Endothelial cell of umbilical vein (primary cell): Measurements from ENCODE around the gene SMAD6. TPM values are rescaled to one million over a fixed set of nuclear protein-coding genes. Genes with fewer than 3 reads are reported as not detected.

Source experiments
- BruUV-seq: library from RNA; stranded (reverse); fragments of 400-500 nt; replicated peaks from 2 replicates; lab custom pipeline; 2021; lab: Mats Ljungman, UMichigan
- CTCF ChIA-PET: fragments of 300-600, 350-600 bp; sonication (Branson Sonifier 250); formaldehyde crosslinking; loops from one replicate; lab custom pipeline; 2021; ENCODE audit warnings: antibody characterized with exemption, inconsistent platforms; lab: Charles Lee
- POLR2A ChIA-PET: fragments of 300-600, 350-600 bp; sonication (Branson Sonifier 250); formaldehyde crosslinking; loops from one replicate; lab custom pipeline; 2021; ENCODE audit warnings: antibody characterized with exemption, inconsistent platforms; lab: Charles Lee
- DNase-seq: peaks from one replicate; pipeline ENCODE4 v3.0.0-alpha.2; 2011; ENCODE audit warnings: low read depth, low spot score
- FAIRE-seq: peaks from 2 replicates; lab custom pipeline; 2011; peaks lifted over from hg19 to GRCh38; lab: Jason Lieb, UNC
- H2AFZ ChIP-seq: 2 replicates; pipeline ENCODE4 v1.6.0; 2012; ENCODE audit warnings: low read depth, low read length, control low read depth, inconsistent platforms
- H3K27ac ChIP-seq: 2 replicates; pipeline ENCODE4 v1.5.1; 2011; ENCODE audit warnings: low read depth, mild to moderate bottlenecking, control low read depth, low read length, moderate library complexity; ENCODE audit not compliant: insufficient read depth
- H3K27me3 ChIP-seq, 2 experiments: 2 replicates each; pipeline versions ENCODE4 v1.6.0 to v1.6.1; 2011; ENCODE audit warnings: low read length in 2 of 2, mixed read lengths in 1 of 2; ENCODE audit not compliant: control insufficient read depth in 2 of 2, insufficient read depth in 2 of 2
- H3K36me3 ChIP-seq, 2 experiments: 2 replicates in 1 of 2; 3 replicates in 1 of 2; pipeline ENCODE4 v1.5.1; 2011; ENCODE audit warnings: low read length in 2 of 2, mild to moderate bottlenecking in 1 of 2, moderate library complexity in 1 of 2; ENCODE audit not compliant: control insufficient read depth in 2 of 2, insufficient read depth in 2 of 2; ENCODE audit errors: extremely low read depth in 1 of 2
- H3K4me1 ChIP-seq: 3 replicates; pipeline ENCODE4 v1.5.1; 2011; ENCODE audit warnings: mild to moderate bottlenecking, low read length; ENCODE audit not compliant: control insufficient read depth, insufficient read depth; ENCODE audit errors: extremely low read depth
- H3K4me2 ChIP-seq: 2 replicates; pipeline ENCODE4 v1.6.1; 2011; ENCODE audit warnings: low read length, control low read depth, mixed read lengths; ENCODE audit not compliant: insufficient read depth
- H3K4me3 ChIP-seq, 3 experiments: fragments of 200-600 bp in 1 of 3; sonication (generic), shearing (Covaris generic) in 1 of 3; replicated peaks in 1 of 3; 2 replicates each; pipeline ENCODE4 v1.5.1; 2011 to 2016; ENCODE audit warnings: control low read depth in 3 of 3, low read length in 3 of 3, mild to moderate bottlenecking in 2 of 3, inconsistent platforms in 1 of 3, low read depth in 1 of 3, moderate library complexity in 1 of 3; ENCODE audit not compliant: insufficient read depth in 1 of 3
- H3K79me2 ChIP-seq: 2 replicates; pipeline ENCODE4 v1.6.0; 2012; ENCODE audit warnings: low read length, inconsistent platforms; ENCODE audit not compliant: control insufficient read depth, insufficient read depth
- H3K9ac ChIP-seq: replicated peaks from 2 replicates; pipeline ENCODE3; 2011; ENCODE audit warnings: low read length, control low read depth; ENCODE audit not compliant: insufficient read depth; ENCODE audit errors: extremely low read depth
- H3K9me1 ChIP-seq: replicated peaks from 3 replicates; pipeline ENCODE4 v1.6.0; 2011; ENCODE audit warnings: mild to moderate bottlenecking, low read length; ENCODE audit not compliant: control insufficient read depth, insufficient read depth; ENCODE audit errors: extremely low read depth
- H3K9me3 ChIP-seq: replicated peaks from 2 replicates; pipeline ENCODE4 v1.5.1; 2012; ENCODE audit warnings: low read length, inconsistent platforms; ENCODE audit not compliant: control insufficient read depth, insufficient read depth
- H4K20me1 ChIP-seq: replicated peaks from 2 replicates; pipeline ENCODE3; 2011; ENCODE audit warnings: mild to moderate bottlenecking, low read length; ENCODE audit not compliant: control insufficient read depth, insufficient read depth; ENCODE audit errors: extremely low read depth
- EZH2 ChIP-seq: IDR thresholded peaks from 2 replicates; pipeline ENCODE4 v1.6.1; 2012; ENCODE audit warnings: borderline replicate concordance, low read depth, mild to moderate bottlenecking, moderate library complexity, low read length, inconsistent platforms; ENCODE audit not compliant: severe bottlenecking
- FOS ChIP-seq: IDR thresholded peaks from 2 replicates; pipeline ENCODE4 v1.6.1; 2011; ENCODE audit warnings: mild to moderate bottlenecking, low read length, moderate library complexity, borderline replicate concordance; ENCODE audit not compliant: insufficient read depth
- JUN ChIP-seq: IDR thresholded peaks from 2 replicates; pipeline ENCODE4 v1.6.1; 2011; ENCODE audit warnings: borderline replicate concordance, low read depth; ENCODE audit not compliant: insufficient read length, insufficient read depth
- MYC ChIP-seq: IDR thresholded peaks from one replicate; pipeline ENCODE4 v1.6.1; 2011; ENCODE audit warnings: mild to moderate bottlenecking, low read depth, low read length
- POLR2A ChIP-seq: IDR thresholded peaks from 2 replicates; pipeline ENCODE4 v1.6.1; 2012; ENCODE audit warnings: low read depth, mild to moderate bottlenecking, control low read depth, low read length
- dilution Hi-C: fragments of 300-500 bp; cut with MboI; formaldehyde crosslinking; loops from one replicate; pipeline ENCODE4 v1.15.0; 2019; ENCODE audit warnings: low sequenced_read_pairs; ENCODE audit not compliant: extremely low pct_ligation_motif_present
- intact Hi-C: fragments of 100-400 bp; cut with micrococcal nuclease; formaldehyde crosslinking; loops from one replicate; pipeline ENCODE4 v1.10.0; 2022
- polyA plus RNA-seq, 4 experiments: library from polyadenylated mRNA; depleted of rRNA in 3 of 4; stranded (reverse) in 3 of 4; unstranded in 1 of 4; fragments of >200 nt; gene quantifications; 2 replicates each; pipeline versions ENCODE4 v1.2.1 to v1.2.3, GENCODE V29; 2011 to 2012; ENCODE audit warnings: missing spikeins in 1 of 4
- total RNA-seq: library from RNA; stranded (reverse); gene quantifications from 2 replicates; pipeline ENCODE4 v1.2.3, GENCODE V29; 2021
- TF ChIP-seq, protein P1 (sequence below): IDR thresholded peaks from 2 replicates; pipeline ENCODE4 v1.6.1; 2011; ENCODE audit not compliant: insufficient read depth, insufficient read length

Gene SMAD6
- total and polyA plus RNA-seq, 2 donors (not counting 3 experiments of a cell fraction or from before 2014, with no cell fraction given): 7.3 to 12.5 TPM

DNA sequence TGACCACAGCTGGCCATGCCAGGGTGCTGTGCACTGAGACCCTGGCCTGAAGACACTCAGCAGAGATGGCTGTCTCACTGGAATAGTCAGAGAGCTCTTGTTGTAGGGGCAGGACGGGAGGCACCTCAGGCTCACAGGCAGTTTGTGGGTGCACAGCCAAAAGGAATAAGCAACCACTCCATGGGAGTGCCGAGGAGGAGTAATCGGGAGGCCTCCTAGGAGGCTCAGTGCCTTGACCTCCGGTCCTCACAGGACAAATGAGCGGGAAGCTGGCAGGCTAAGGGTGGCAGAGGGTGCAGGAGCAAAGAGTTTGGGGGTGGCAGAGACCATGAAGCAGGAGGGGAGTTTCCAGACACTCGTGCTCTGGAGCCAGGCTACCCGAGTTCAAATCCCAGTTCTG lies 81.7 kb downstream of the SMAD6 start:
- DNase-seq (no peak), FAIRE-seq (no peak)
- no peak overlapping the region for H3K27ac ChIP-seq
- POLR2A ChIA-PET: no interaction called here
- peaks cover 4% of the 10 kb centered on the region for H3K4me1 ChIP-seq
- TF ChIP-seq POLR2A (no peak), EZH2 (no peak), FOS (no peak), JUN (no peak), MYC (no peak)
- TF ChIP-seq, protein P1, sequence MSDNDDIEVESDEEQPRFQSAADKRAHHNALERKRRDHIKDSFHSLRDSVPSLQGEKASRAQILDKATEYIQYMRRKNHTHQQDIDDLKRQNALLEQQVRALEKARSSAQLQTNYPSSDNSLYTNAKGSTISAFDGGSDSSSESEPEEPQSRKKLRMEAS: no peak
- dilution Hi-C loops: no loop called here
- CTCF ChIA-PET: interaction anchor here (1.4 to 3.4 kb wide), 4 partner anchors 11 to 83 kb away, joined by 3 to 14 read pairs (median 4); no protein-coding TSS in a partner anchor
- no peaks in the 10 kb centered on the region for H3K9me3 ChIP-seq
- no peak overlapping the region for H3K4me2 ChIP-seq
- no peak overlapping the region for H3K9ac ChIP-seq
- no peaks in the 10 kb centered on the region for H3K79me2 ChIP-seq
- no TSS peak for BruUV-seq
- no peaks in the 10 kb centered on the region for H3K27me3 ChIP-seq
- peaks cover 0 to 3% of the 10 kb centered on the region in 2 experiments for H3K36me3 ChIP-seq
- no peaks in the 10 kb centered on the region for H4K20me1 ChIP-seq
- no peak overlapping the region for H3K4me3 ChIP-seq
- H2AFZ ChIP-seq: no peak overlapping the region
- no peaks in the 10 kb centered on the region for H3K9me1 ChIP-seq
- intact Hi-C loops: no loop called here

DNA sequence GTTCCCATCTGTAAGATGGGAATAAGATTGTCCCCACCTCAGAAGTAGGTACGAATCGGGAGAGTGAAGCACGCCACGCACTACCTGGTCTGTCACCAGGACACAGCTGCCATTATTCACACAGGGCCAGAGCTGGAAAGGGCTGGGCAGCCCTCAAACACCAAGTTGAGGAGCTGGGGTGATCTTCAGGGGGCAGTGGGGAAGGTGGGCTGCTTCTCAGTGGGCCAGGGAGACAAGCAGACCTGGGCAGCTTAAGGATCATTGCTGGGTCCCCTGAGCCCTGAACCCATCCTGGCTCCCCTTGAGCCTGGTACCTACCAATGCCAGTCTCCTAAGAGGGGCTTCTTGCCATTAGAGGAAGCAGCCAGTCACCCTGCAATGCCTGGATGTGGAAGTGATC lies 82.1 kb downstream of the SMAD6 start:
- POLR2A ChIA-PET: no interaction called here
- no peaks in the 10 kb centered on the region for H3K9me3 ChIP-seq
- TF ChIP-seq EZH2: no peak
- no peak overlapping the region for H3K4me3 ChIP-seq
- H3K27ac ChIP-seq: no peak overlapping the region
- no peak for DNase-seq
- intact Hi-C loops: no loop called here
- H3K4me1 ChIP-seq: peaks cover 4% of the 10 kb centered on the region
- no peaks in the 10 kb centered on the region for H3K27me3 ChIP-seq
- no peak overlapping the region for H3K4me2 ChIP-seq
- CTCF ChIA-PET: interaction anchor here (1.4 to 3.4 kb wide), 3 partner anchors 10 to 84 kb away, joined by 4 to 14 read pairs (median 5); no protein-coding TSS in a partner anchor
- no peaks in the 10 kb centered on the region for H3K79me2 ChIP-seq
- H3K9ac ChIP-seq: no peak overlapping the region
- no peak for FAIRE-seq
- H3K9me1 ChIP-seq: no peaks in the 10 kb centered on the region
- H2AFZ ChIP-seq: no peak overlapping the region
- dilution Hi-C loops: no loop called here
- BruUV-seq: no TSS peak
- H3K36me3 ChIP-seq: peaks cover 0 to 3% of the 10 kb centered on the region in 2 experiments
- H4K20me1 ChIP-seq: no peaks in the 10 kb centered on the region
